Measurements from ENCODE around the gene RAD51B. TPM values are rescaled to one million over a fixed set of nuclear protein-coding genes. Genes with fewer than 3 reads are reported as not detected.
A peak's percentile ranks its signal among the peaks of the same experiment; 100 is the strongest.

Gene RAD51B
- polyA plus RNA-seq, 1 experiment, result 6.6 TPM

GRCh38 chr14:68651652-68652432 lies 832.3 kb downstream of the RAD51B start:
- peak; percentile 92 for DNase-seq (ENCODE audit: low read depth, low spot score)
- ChIA-PET CTCF (no interaction called here), POLR2A (interaction anchor here (0.6 to 1.9 kb wide), 7 partner anchors 14 to 141 kb away, joined by 3 to 11 read pairs (median 6); partner anchors contain the start of gene ZFP36L1)
- peak overlapping the region; percentile 96 for H3K27ac ChIP-seq (ENCODE audit: low read depth, low read length)
- no peak overlapping the region for H3K4me3 ChIP-seq (ENCODE audit: low read depth, low read length)
- no peak for TF ChIP-seq CTCF (IDR thresholded peaks at IDR 0.05; ENCODE audit: low read depth, low read length)
- no peaks in the 10 kb centered on the region; the same call in 1 of the 2 replicates for H3K9me3 ChIP-seq (ENCODE audit: control insufficient read depth, insufficient read depth, low read length)
- H3K27me3 ChIP-seq (ENCODE audit: control insufficient read depth, insufficient read depth, low read length), result no peaks in the 10 kb centered on the region

- CTCF ChIA-PET, result no interaction called here
- H3K9me3 ChIP-seq (ENCODE audit: control insufficient read depth, insufficient read depth, low read length), result no peaks in the 10 kb centered on the region; the same call in 1 of the 2 replicates
- TF ChIP-seq CTCF (IDR thresholded peaks at IDR 0.05; ENCODE audit: low read depth, low read length), result no peak
- H3K27ac ChIP-seq (ENCODE audit: low read depth, low read length), result peak overlapping the region; percentile 96
- no peaks in the 10 kb centered on the region for H3K27me3 ChIP-seq (ENCODE audit: control insufficient read depth, insufficient read depth, low read length)
- no peak overlapping the region for H3K4me3 ChIP-seq (ENCODE audit: low read depth, low read length)
- POLR2A ChIA-PET, result interaction anchor here (1.9 kb wide), 1 partner anchor 141 kb away, joined by 11 read pairs; the partner anchor contains the start of gene ZFP36L1
- no peak for DNase-seq (ENCODE audit: low read depth, low spot score)
Observed at GRCh38 chr14:68652433-68652690, 832.8 kb downstream of the RAD51B start.

- Histone ChIP-seq H3K27ac (ENCODE audit: low read depth, low read length) (no peak overlapping the region), H3K9me3 (ENCODE audit: control insufficient read depth, insufficient read depth, low read length) (no peaks in the 10 kb centered on the region; the same call in 1 of the 2 replicates), H3K4me3 (ENCODE audit: low read depth, low read length) (no peak overlapping the region), H3K27me3 (ENCODE audit: control insufficient read depth, insufficient read depth, low read length) (no peaks in the 10 kb centered on the region)
- no peak for DNase-seq (ENCODE audit: low read depth, low spot score)
- no peak for TF ChIP-seq CTCF (IDR thresholded peaks at IDR 0.05; ENCODE audit: low read depth, low read length)
- POLR2A ChIA-PET, result no interaction called here
- CTCF ChIA-PET, result no interaction called here
Observed at GRCh38 chr14:68653108-68653507, 833.5 kb downstream of the RAD51B start.

GRCh38 chr14:68653804-68654203 lies 834.2 kb downstream of the RAD51B start:
- POLR2A ChIA-PET, result no interaction called here
- TF ChIP-seq CTCF (IDR thresholded peaks at IDR 0.05; ENCODE audit: low read depth, low read length), result no peak
- no peak for DNase-seq (ENCODE audit: low read depth, low spot score)
- CTCF ChIA-PET, result no interaction called here
- H3K9me3 ChIP-seq (ENCODE audit: control insufficient read depth, insufficient read depth, low read length), result no peaks in the 10 kb centered on the region; the same call in 1 of the 2 replicates
- H3K4me3 ChIP-seq (ENCODE audit: low read depth, low read length), result no peak overlapping the region
- no peak overlapping the region for H3K27ac ChIP-seq (ENCODE audit: low read depth, low read length)
- H3K27me3 ChIP-seq (ENCODE audit: control insufficient read depth, insufficient read depth, low read length), result no peaks in the 10 kb centered on the region

GRCh38 chr14:68654471-68654941 lies 834.9 kb downstream of the RAD51B start:
- no peaks in the 10 kb centered on the region for H3K27me3 ChIP-seq (ENCODE audit: control insufficient read depth, insufficient read depth, low read length)
- no peak overlapping the region for H3K27ac ChIP-seq (ENCODE audit: low read depth, low read length)
- H3K9me3 ChIP-seq (ENCODE audit: control insufficient read depth, insufficient read depth, low read length), result no peaks in the 10 kb centered on the region; the same call in 1 of the 2 replicates
- DNase-seq (ENCODE audit: low read depth, low spot score), result no peak
- TF ChIP-seq CTCF (IDR thresholded peaks at IDR 0.05; ENCODE audit: low read depth, low read length), result no peak
- ChIA-PET CTCF (interaction anchor here (0.6 kb wide), 1 partner anchor 710 kb away, joined by 3 read pairs; no protein-coding TSS in a partner anchor), POLR2A (interaction anchor here (0.6 to 1.1 kb wide), 3 partner anchors 28 to 139 kb away, joined by 3 to 4 read pairs (median 3); no protein-coding TSS in a partner anchor)
- no peak overlapping the region for H3K4me3 ChIP-seq (ENCODE audit: low read depth, low read length)

Data from AG04450 (cell line).